Mucosa of stomach (tissue), 1 donor: ENCODE data around the gene FOXN1.
"Not testable (repeated sequence)": the region's sequence is repeated elsewhere in the genome, so short reads cannot be mapped to it uniquely, and the experiment has no call there.

Experiments used
- H3K27me3 ChIP-seq: one replicate; pipeline ENCODE4 v1.7.0; 2013; ENCODE audit warnings: mild to moderate bottlenecking, low read length; ENCODE audit not compliant: control insufficient read depth, insufficient read depth
- H3K36me3 ChIP-seq: one replicate; pipeline ENCODE4 v1.7.0; 2013; ENCODE audit warnings: low read length; ENCODE audit not compliant: control insufficient read depth, insufficient read depth
- H3K4me1 ChIP-seq: one replicate; pipeline ENCODE4 v1.7.0; 2013; ENCODE audit warnings: mild to moderate bottlenecking, low read length; ENCODE audit not compliant: control insufficient read depth, insufficient read depth
- H3K4me3 ChIP-seq: one replicate; pipeline ENCODE4 v1.7.0; 2013; ENCODE audit warnings: low read length
- H3K9ac ChIP-seq: one replicate; pipeline ENCODE4 v1.7.0; 2013; ENCODE audit warnings: mild to moderate bottlenecking, low read length, moderate library complexity
- H3K9me3 ChIP-seq: one replicate; pipeline ENCODE4 v1.7.0; 2013; ENCODE audit warnings: mild to moderate bottlenecking, low read length, moderate library complexity; ENCODE audit not compliant: control insufficient read depth
- donor health status: Pancreatic carcinoma.

FOXN1 gene

GRCh38 chr17:28505986-28506665 is at the start of gene FOXN1:
Gene FOXN1 (plus strand): TSS chr17:28506348. CDS start chr17:28523970, 17,622 bp downstream.
- H3K9ac ChIP-seq, result no peak within 1 kb of the TSS
- H3K4me1 ChIP-seq, result no peaks in the 10 kb centered on the region
- no peaks in the 10 kb centered on the region for H3K9me3 ChIP-seq
- H3K36me3 ChIP-seq, result no peaks in the 10 kb centered on the region
- H3K4me3 ChIP-seq, result no peak within 1 kb of the TSS
- peaks cover 50% of the 10 kb centered on the region for H3K27me3 ChIP-seq

GRCh38 chr17:28457890-28458289 is 48.3 kb upstream of the FOXN1 start:
- no peaks in the 10 kb centered on the region for H3K9me3 ChIP-seq
- H3K4me3 ChIP-seq, result no peak overlapping the region
- no peaks in the 10 kb centered on the region for H3K4me1 ChIP-seq
- H3K36me3 ChIP-seq, result no peaks in the 10 kb centered on the region
- H3K9ac ChIP-seq, result no peak overlapping the region
- peaks cover 3% of the 10 kb centered on the region for H3K27me3 ChIP-seq

GRCh38 chr17:28458881-28459280 is 47.3 kb upstream of the FOXN1 start:
- not testable (repeated sequence) for H3K9ac ChIP-seq, H3K4me1 ChIP-seq, H3K4me3 ChIP-seq, H3K27me3 ChIP-seq, H3K9me3 ChIP-seq, H3K36me3 ChIP-seq

GRCh38 chr17:28460901-28461300 is 45.2 kb upstream of the FOXN1 start:
- Histone ChIP-seq H3K4me3 (no peak overlapping the region), H3K9ac (no peak overlapping the region), H3K27me3 (peaks cover 9% of the 10 kb centered on the region), H3K36me3 (no peaks in the 10 kb centered on the region), H3K4me1 (peaks cover 6% of the 10 kb centered on the region), H3K9me3 (no peaks in the 10 kb centered on the region)

- no peak overlapping the region for H3K9ac ChIP-seq
- H3K9me3 ChIP-seq, result no peaks in the 10 kb centered on the region
- H3K4me3 ChIP-seq, result no peak overlapping the region
- no peaks in the 10 kb centered on the region for H3K36me3 ChIP-seq
- H3K4me1 ChIP-seq, result peaks cover 37% of the 10 kb centered on the region
- peaks cover 9% of the 10 kb centered on the region for H3K27me3 ChIP-seq
Observed at GRCh38 chr17:28466001-28466400, 40.1 kb upstream of the FOXN1 start.

GRCh38 chr17:28466521-28467048 is 39.6 kb upstream of the FOXN1 start:
- no peak overlapping the region for H3K9ac ChIP-seq
- H3K36me3 ChIP-seq, result no peaks in the 10 kb centered on the region
- peaks cover 9% of the 10 kb centered on the region for H3K27me3 ChIP-seq
- H3K4me3 ChIP-seq, result no peak overlapping the region
- no peaks in the 10 kb centered on the region for H3K9me3 ChIP-seq
- peaks cover 43% of the 10 kb centered on the region for H3K4me1 ChIP-seq

- H3K9me3 ChIP-seq, result no peaks in the 10 kb centered on the region
- H3K4me1 ChIP-seq, result peaks cover 46% of the 10 kb centered on the region
- peaks cover 9% of the 10 kb centered on the region for H3K27me3 ChIP-seq
- no peak overlapping the region for H3K9ac ChIP-seq
- no peak overlapping the region for H3K4me3 ChIP-seq
- no peaks in the 10 kb centered on the region for H3K36me3 ChIP-seq
Observed at GRCh38 chr17:28467456-28468025, 38.6 kb upstream of the FOXN1 start.

GRCh38 chr17:28468033-28468735 is 38.0 kb upstream of the FOXN1 start:
- not testable (repeated sequence) for H3K9me3 ChIP-seq, H3K4me3 ChIP-seq, H3K9ac ChIP-seq, H3K36me3 ChIP-seq, H3K27me3 ChIP-seq
- peaks cover 48% of the 10 kb centered on the region for H3K4me1 ChIP-seq

- Histone ChIP-seq H3K27me3 (peaks cover 6% of the 10 kb centered on the region), H3K9ac (no peak overlapping the region), H3K4me1 (peaks cover 53% of the 10 kb centered on the region), H3K9me3 (no peaks in the 10 kb centered on the region), H3K36me3 (no peaks in the 10 kb centered on the region), H3K4me3 (no peak overlapping the region)
Observed at GRCh38 chr17:28468781-28469180, 37.4 kb upstream of the FOXN1 start.

- no peak overlapping the region for H3K4me3 ChIP-seq
- H3K9me3 ChIP-seq, result no peaks in the 10 kb centered on the region
- peaks cover 6% of the 10 kb centered on the region for H3K27me3 ChIP-seq
- no peaks in the 10 kb centered on the region for H3K36me3 ChIP-seq
- H3K4me1 ChIP-seq, result peaks cover 53% of the 10 kb centered on the region
- no peak overlapping the region for H3K9ac ChIP-seq
Observed at GRCh38 chr17:28469376-28469775, 36.8 kb upstream of the FOXN1 start.

- H3K4me3 ChIP-seq, result no peak overlapping the region
- no peaks in the 10 kb centered on the region for H3K36me3 ChIP-seq
- no peaks in the 10 kb centered on the region for H3K9me3 ChIP-seq
- peaks cover 59% of the 10 kb centered on the region for H3K4me1 ChIP-seq
- peaks cover 5% of the 10 kb centered on the region for H3K27me3 ChIP-seq
- no peak overlapping the region for H3K9ac ChIP-seq
Observed at GRCh38 chr17:28470266-28470913, 35.8 kb upstream of the FOXN1 start.

GRCh38 chr17:28470914-28471366 is 35.2 kb upstream of the FOXN1 start:
- Histone ChIP-seq H3K9me3 (no peaks in the 10 kb centered on the region), H3K27me3 (no peaks in the 10 kb centered on the region)

More at GRCh38 chr17:28470914-28471366, 35.2 kb upstream of the FOXN1 start:
- Histone ChIP-seq H3K4me1 (peaks cover 59% of the 10 kb centered on the region), H3K9ac (no peak overlapping the region), H3K4me3 (no peak overlapping the region), H3K36me3 (no peaks in the 10 kb centered on the region)
